ENCODE results near the gene SYTL1.
A peak's percentile ranks its signal among the peaks of the same experiment; 100 is the strongest.

SYTL1 gene

DNA sequence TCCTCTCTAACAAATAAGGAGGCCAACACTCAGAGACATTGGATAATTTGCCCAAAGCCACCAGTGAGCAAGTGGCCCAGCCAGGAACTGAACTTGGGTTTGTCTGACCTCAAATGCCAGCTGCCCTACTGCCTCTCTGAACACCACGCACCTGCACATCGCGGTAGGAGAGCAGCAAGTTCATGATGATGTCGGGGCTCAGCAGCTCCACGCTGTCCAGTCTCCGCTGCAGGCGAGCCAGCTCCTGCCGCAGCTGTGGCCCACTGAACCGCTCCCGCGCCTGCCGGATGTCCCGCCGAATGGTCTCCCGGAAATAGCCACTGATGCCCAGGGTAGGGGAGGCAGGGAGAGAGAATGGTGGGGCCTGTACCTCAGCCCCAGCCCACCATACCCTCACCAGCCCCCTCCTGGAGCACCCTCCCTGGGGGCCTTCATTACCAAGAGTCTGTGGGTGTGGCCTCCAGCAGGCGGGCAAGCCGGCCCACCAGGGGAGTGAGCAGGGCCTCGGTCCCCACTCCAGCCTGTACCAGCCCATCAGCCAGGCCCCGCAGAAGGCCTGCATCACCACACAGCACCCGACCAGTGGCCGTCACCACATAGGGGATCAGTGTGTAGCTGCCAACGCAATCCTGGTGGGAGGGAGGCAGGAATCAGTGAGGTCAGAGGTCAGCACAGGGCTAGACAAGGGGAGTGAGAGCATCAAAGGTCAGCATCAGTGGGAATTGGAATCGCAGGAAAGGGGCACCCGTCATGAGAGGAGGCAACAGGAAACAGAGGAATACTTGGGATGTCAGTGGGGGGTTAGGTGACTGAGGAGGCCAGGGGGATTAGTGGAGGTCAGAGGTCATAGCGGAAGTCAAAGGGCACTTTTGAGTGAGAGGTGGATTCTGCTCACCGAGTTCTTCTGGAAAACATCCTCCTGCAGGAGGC, 22.2 kb downstream of the SYTL1 start:
- TF ChIP-seq EZH2phosphoT487 (IDR thresholded peaks at IDR 0.05; ENCODE audit: low read length) (no peak), EZH2 (optimal IDR thresholded peaks at IDR 0.05; ENCODE audit: low read depth, low read length) (no peak)
- TF ChIP-seq, protein P1, sequence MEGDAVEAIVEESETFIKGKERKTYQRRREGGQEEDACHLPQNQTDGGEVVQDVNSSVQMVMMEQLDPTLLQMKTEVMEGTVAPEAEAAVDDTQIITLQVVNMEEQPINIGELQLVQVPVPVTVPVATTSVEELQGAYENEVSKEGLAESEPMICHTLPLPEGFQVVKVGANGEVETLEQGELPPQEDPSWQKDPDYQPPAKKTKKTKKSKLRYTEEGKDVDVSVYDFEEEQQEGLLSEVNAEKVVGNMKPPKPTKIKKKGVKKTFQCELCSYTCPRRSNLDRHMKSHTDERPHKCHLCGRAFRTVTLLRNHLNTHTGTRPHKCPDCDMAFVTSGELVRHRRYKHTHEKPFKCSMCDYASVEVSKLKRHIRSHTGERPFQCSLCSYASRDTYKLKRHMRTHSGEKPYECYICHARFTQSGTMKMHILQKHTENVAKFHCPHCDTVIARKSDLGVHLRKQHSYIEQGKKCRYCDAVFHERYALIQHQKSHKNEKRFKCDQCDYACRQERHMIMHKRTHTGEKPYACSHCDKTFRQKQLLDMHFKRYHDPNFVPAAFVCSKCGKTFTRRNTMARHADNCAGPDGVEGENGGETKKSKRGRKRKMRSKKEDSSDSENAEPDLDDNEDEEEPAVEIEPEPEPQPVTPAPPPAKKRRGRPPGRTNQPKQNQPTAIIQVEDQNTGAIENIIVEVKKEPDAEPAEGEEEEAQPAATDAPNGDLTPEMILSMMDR (IDR thresholded peaks at IDR 0.05; ENCODE audit: low read length) = no peak
- Histone ChIP-seq H2AFZ (ENCODE audit: low read length) (no peak overlapping the region), H4K20me1 (ENCODE audit: insufficient read depth, low read length) (no peaks in the 10 kb centered on the region), H3K4me2 (ENCODE audit: low read depth, low read length) (no peak overlapping the region), H3K79me2 (ENCODE audit: low read length) (no peaks in the 10 kb centered on the region), H3K4me3 (ENCODE audit: low read length) (no peak overlapping the region), H3K9me2 (replicated peaks; ENCODE audit: insufficient read depth, low read length) (no peaks in the 10 kb centered on the region), H3F3A (ENCODE audit: insufficient read depth, low read length) (peaks cover 3% of the 10 kb centered on the region; the same call in 1 of the 2 replicates), H3K27me3 (replicated peaks; ENCODE audit: insufficient read depth, low read length) (peaks cover 8% of the 10 kb centered on the region; the same call in 1 of the 2 replicates), H3K4me1 (ENCODE audit: low read length) (peaks cover 8% of the 10 kb centered on the region), H3K9ac (ENCODE audit: low read length) (no peak overlapping the region), H3K36me3 (replicated peaks; ENCODE audit: insufficient read depth, low read length) (no peaks in the 10 kb centered on the region), H3K27ac (ENCODE audit: low read length) (no peak overlapping the region), H3K9me3 (replicated peaks; ENCODE audit: insufficient read depth, low read length) (no peaks in the 10 kb centered on the region)
- no peak for DNase-seq

DNA sequence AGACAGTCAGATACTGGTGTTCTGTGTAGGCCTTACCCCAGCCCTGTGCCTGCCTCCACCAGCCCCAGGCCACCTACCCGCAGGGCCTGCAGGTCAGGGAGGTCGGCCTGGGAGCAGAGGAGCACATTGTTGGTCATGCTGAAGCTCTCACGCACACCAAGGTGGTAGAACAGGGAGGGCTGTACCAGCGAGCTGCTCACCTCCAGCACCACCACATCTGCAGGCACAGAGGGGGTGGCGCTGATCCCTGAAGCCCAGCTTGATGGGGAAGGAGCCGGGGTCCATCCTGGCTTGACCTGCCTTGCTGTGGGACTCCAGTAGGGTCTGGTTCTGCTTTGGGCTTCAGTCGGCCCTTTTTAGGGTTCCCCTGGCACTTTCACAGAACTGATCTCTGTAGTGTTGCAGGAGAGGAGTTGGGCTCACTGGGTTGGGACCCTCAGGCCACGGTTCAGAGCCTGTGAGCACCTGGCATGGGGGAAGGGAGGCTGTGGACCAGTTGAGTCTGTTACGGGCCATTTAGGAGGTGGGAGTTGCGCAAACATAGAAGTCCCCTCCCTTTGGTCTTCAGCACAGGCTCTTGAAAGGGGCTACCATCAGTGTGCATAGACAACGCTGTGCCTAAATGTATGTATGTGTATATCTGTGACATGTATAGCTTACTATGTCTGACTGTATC, 23.0 kb downstream of the SYTL1 start:
- H3K27ac ChIP-seq (ENCODE audit: low read length) = no peak overlapping the region
- peaks cover 8% of the 10 kb centered on the region for H3K4me1 ChIP-seq (ENCODE audit: low read length)
- no peak for DNase-seq
- H3K9me2 ChIP-seq (replicated peaks; ENCODE audit: insufficient read depth, low read length) = no peaks in the 10 kb centered on the region
- H3K4me2 ChIP-seq (ENCODE audit: low read depth, low read length) = peak overlapping the region; percentile 99
- H3K36me3 ChIP-seq (replicated peaks; ENCODE audit: insufficient read depth, low read length) = no peaks in the 10 kb centered on the region
- 0 out of 2 replicates have a peak, but pooled peaks cover under 1% of the 10 kb centered on the region for H3K27me3 ChIP-seq (replicated peaks; ENCODE audit: insufficient read depth, low read length)
- no peaks in the 10 kb centered on the region for H4K20me1 ChIP-seq (ENCODE audit: insufficient read depth, low read length)
- peaks cover 3% of the 10 kb centered on the region; the same call in 1 of the 2 replicates for H3F3A ChIP-seq (ENCODE audit: insufficient read depth, low read length)
- peak overlapping the region; percentile 95 for H2AFZ ChIP-seq (ENCODE audit: low read length)
- no peaks in the 10 kb centered on the region for H3K79me2 ChIP-seq (ENCODE audit: low read length)
- H3K9me3 ChIP-seq (replicated peaks; ENCODE audit: insufficient read depth, low read length) = no peaks in the 10 kb centered on the region
- no peak overlapping the region for H3K9ac ChIP-seq (ENCODE audit: low read length)
- H3K4me3 ChIP-seq (ENCODE audit: low read length) = peak overlapping the region; percentile 45
- TF ChIP-seq, protein P1 (IDR thresholded peaks at IDR 0.05; ENCODE audit: low read length) = no peak
- TF ChIP-seq EZH2 (optimal IDR thresholded peaks at IDR 0.05; ENCODE audit: low read depth, low read length) (no peak), EZH2phosphoT487 (IDR thresholded peaks at IDR 0.05; ENCODE audit: low read length) (no peak)

DNA sequence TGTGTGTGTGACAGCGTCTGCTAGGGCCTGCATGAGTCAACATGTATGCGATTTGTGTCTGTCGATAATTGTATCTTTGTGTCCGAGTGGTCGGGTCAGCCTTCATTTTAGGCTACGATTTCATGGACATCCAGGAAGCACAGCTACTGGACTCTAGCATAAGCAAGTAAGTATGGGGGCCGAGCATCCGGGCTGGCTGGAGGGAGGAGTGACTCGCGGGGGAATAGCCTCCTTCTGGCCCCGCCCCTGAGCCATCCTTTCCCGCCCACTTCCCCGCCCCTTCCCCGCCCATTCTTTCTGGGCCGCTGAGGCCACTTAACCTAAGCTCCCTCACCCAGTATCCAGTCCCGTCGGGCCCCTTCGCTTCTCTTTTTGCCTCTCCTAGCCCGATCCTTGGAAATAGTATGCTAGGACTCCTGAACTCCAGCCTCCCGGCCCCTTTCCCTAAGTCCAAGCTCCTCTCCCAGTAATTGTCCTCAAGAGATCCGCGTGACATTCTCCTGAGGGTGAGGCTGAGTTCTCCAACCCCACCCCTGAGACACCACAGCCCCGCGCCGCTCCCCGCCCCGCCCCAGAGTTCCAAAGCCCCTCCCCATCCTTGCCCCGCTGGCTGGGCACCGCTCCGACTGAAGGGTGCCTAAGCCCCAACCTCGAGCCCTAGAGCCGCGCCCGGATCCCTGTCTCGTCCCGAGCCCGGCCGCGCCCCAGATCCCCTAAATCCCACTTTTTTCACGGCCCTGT, 23.7 kb downstream of the SYTL1 start:
- Histone ChIP-seq H3K9me2 (replicated peaks; ENCODE audit: insufficient read depth, low read length) (no peaks in the 10 kb centered on the region), H3K79me2 (ENCODE audit: low read length) (no peaks in the 10 kb centered on the region), H3K9me3 (replicated peaks; ENCODE audit: insufficient read depth, low read length) (no peaks in the 10 kb centered on the region), H3K4me2 (ENCODE audit: low read depth, low read length) (peak overlapping the region; percentile 99), H3K4me1 (ENCODE audit: low read length) (peaks cover 8% of the 10 kb centered on the region), H3K27me3 (replicated peaks; ENCODE audit: insufficient read depth, low read length) (no peaks in the 10 kb centered on the region), H4K20me1 (ENCODE audit: insufficient read depth, low read length) (no peaks in the 10 kb centered on the region), H3K4me3 (ENCODE audit: low read length) (peak overlapping the region; percentile 79), H3K36me3 (replicated peaks; ENCODE audit: insufficient read depth, low read length) (no peaks in the 10 kb centered on the region), H3K9ac (ENCODE audit: low read length) (peak overlapping the region; percentile 46; the same call in 1 of the 2 replicates), H3K27ac (ENCODE audit: low read length) (no peak overlapping the region), H2AFZ (ENCODE audit: low read length) (peak overlapping the region; percentile 95), H3F3A (ENCODE audit: insufficient read depth, low read length) (peaks cover 3% of the 10 kb centered on the region; the same call in 1 of the 2 replicates)
- TF ChIP-seq, protein P1 (IDR thresholded peaks at IDR 0.05; ENCODE audit: low read length) = no peak
- no peak for TF ChIP-seq EZH2phosphoT487 (IDR thresholded peaks at IDR 0.05; ENCODE audit: low read length)
- TF ChIP-seq EZH2 (optimal IDR thresholded peaks at IDR 0.05; ENCODE audit: low read depth, low read length) = no peak
- peak; percentile 73 for DNase-seq

Data from MM.1S (cell line).